Measurements from ENCODE around the gene RCBTB2.
"Not testable (repeated sequence)": the region's sequence is repeated elsewhere in the genome, so short reads cannot be mapped to it uniquely, and the experiment has no call there.

RCBTB2 gene

GRCh38 chr13:48477191-48477855 lies 55.6 kb downstream of the RCBTB2 start:
- Mint-ChIP-seq H3K27ac (no peak overlapping the region), H3K4me1 (no peaks in the 10 kb centered on the region), H3K4me3 (no peak overlapping the region), H3K36me3 (ENCODE audit: low read depth) (peaks cover 13% of the 10 kb centered on the region), H3K27me3 (ENCODE audit: low read depth, poor library complexity) (no peaks in the 10 kb centered on the region), H3K9me3 (no peaks in the 10 kb centered on the region)
- no peak for TF ChIP-seq CTCF (IDR thresholded peaks at IDR 0.05)
- DNase-seq = no peak

GRCh38 chr13:48476686-48477085 lies 56.2 kb downstream of the RCBTB2 start:
- Mint-ChIP-seq H3K9me3 (peaks cover 2% of the 10 kb centered on the region), H3K4me1 (no peaks in the 10 kb centered on the region), H3K4me3 (no peak overlapping the region), H3K27me3 (ENCODE audit: low read depth, poor library complexity) (no peaks in the 10 kb centered on the region), H3K36me3 (ENCODE audit: low read depth) (peaks cover 19% of the 10 kb centered on the region), H3K27ac (no peak overlapping the region)
- DNase-seq = no peak
- TF ChIP-seq CTCF (IDR thresholded peaks at IDR 0.05) = no peak

- TF ChIP-seq CTCF (IDR thresholded peaks at IDR 0.05) = no peak
- no peaks in the 10 kb centered on the region for H3K27me3 Mint-ChIP-seq (ENCODE audit: low read depth, poor library complexity)
- peaks cover 4% of the 10 kb centered on the region for H3K9me3 Mint-ChIP-seq
- no peak overlapping the region for H3K4me3 Mint-ChIP-seq
- H3K36me3 Mint-ChIP-seq (ENCODE audit: low read depth) = peaks cover 22% of the 10 kb centered on the region
- H3K27ac Mint-ChIP-seq = no peak overlapping the region
- H3K4me1 Mint-ChIP-seq = no peaks in the 10 kb centered on the region
- no peak for DNase-seq
These were observed 56.7 kb downstream of the RCBTB2 start for GRCh38 chr13:48476215-48476614.

DNA sequence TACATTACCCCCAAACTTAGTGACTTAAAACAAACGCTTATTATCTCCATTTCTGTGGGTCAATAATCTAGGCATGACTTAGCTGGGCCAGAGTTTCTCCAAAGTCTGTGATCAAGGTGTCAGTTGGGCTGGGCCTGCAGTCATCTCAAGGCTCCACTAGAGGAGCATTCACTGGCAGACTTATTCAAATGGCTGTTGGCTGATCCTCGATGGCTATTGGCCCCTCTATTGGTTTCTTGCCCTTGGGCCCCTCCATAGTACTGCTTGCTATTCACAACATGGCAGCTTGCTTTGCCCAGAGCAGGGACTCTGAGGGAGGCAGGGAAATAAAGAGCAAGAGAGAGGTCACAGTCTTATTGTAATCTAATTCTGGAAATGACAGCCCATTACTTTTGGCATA lies 57.6 kb downstream of the RCBTB2 start:
- DNase-seq = no peak
- Mint-ChIP-seq H3K4me3 (no peak overlapping the region), H3K9me3 (peaks cover 4% of the 10 kb centered on the region), H3K36me3 (ENCODE audit: low read depth) (peaks cover 22% of the 10 kb centered on the region), H3K27ac (no peak overlapping the region), H3K27me3 (ENCODE audit: low read depth, poor library complexity) (no peaks in the 10 kb centered on the region), H3K4me1 (no peaks in the 10 kb centered on the region)
- no peak for TF ChIP-seq CTCF (IDR thresholded peaks at IDR 0.05)

GRCh38 chr13:48457578-48458242 lies 75.2 kb downstream of the RCBTB2 start:
- no peak for DNase-seq
- no peak for TF ChIP-seq CTCF (IDR thresholded peaks at IDR 0.05)
- H3K36me3 Mint-ChIP-seq (ENCODE audit: low read depth) = peaks cover 58% of the 10 kb centered on the region

GRCh38 chr13:48456546-48456945 lies 76.3 kb downstream of the RCBTB2 start:
- Mint-ChIP-seq H3K27me3 (ENCODE audit: low read depth, poor library complexity) (no peaks in the 10 kb centered on the region), H3K36me3 (ENCODE audit: low read depth) (peaks cover 63% of the 10 kb centered on the region), H3K4me3 (no peak overlapping the region), H3K27ac (no peak overlapping the region), H3K9me3 (peaks cover 6% of the 10 kb centered on the region), H3K4me1 (no peaks in the 10 kb centered on the region)
- no peak for DNase-seq
- TF ChIP-seq CTCF (IDR thresholded peaks at IDR 0.05) = no peak

More at GRCh38 chr13:48457578-48458242, 75.2 kb downstream of the RCBTB2 start:
- H3K4me1 Mint-ChIP-seq = no peaks in the 10 kb centered on the region
- no peak overlapping the region for H3K4me3 Mint-ChIP-seq
- no peaks in the 10 kb centered on the region for H3K9me3 Mint-ChIP-seq
- no peak overlapping the region for H3K27ac Mint-ChIP-seq
- no peaks in the 10 kb centered on the region for H3K27me3 Mint-ChIP-seq (ENCODE audit: low read depth, poor library complexity)

DNA sequence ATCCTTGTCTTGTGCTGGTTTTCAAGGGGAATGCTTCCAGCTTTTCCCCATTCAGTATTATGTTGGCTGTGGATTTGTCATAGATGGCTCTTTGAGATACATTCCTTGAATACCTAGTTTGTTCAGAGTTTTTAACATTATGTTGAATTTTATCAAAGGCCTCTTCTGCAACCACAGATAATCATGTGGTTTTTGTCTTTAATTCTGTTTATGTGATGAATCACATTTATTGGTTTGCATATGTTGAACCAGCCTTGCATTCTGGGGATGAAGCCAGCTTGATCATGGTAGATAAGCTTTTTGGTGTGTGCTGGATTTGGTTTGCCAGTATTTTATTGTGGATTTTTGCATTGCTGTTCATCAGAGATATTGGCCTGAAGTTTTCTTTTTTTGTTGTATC lies 81.7 kb downstream of the RCBTB2 start:
- H3K4me1 Mint-ChIP-seq; H3K4me3 Mint-ChIP-seq; H3K27me3 Mint-ChIP-seq (ENCODE audit: low read depth, poor library complexity); DNase-seq; H3K27ac Mint-ChIP-seq: not testable (repeated sequence)
- H3K9me3 Mint-ChIP-seq = peaks cover 29% of the 10 kb centered on the region
- H3K36me3 Mint-ChIP-seq (ENCODE audit: low read depth) = peaks cover 48% of the 10 kb centered on the region

Data from nephron progenitor cell (in vitro differentiated cells).